ENCODE results near the gene POLR1A. TPM values are rescaled to one million over a fixed set of nuclear protein-coding genes. Genes with fewer than 3 reads are reported as not detected.

The POLR1A gene
- total and polyA plus RNA-seq, 12 donors: 3.9 to 25.8 (median 20.8) TPM

- peak overlapping the region in 2 of 10 donors; percentile 26 to 91 for H3K27ac ChIP-seq
- TF ChIP-seq CTCF (IDR thresholded peaks at IDR 0.05): no peak
- peaks cover 0 to 66% (median 43%) of the 10 kb centered on the region in 9 donors for H3K36me3 ChIP-seq
- no peaks in the 10 kb centered on the region for H3K27me3 ChIP-seq
- 97% methylated on average over 12 of the region's 12 CpGs for WGBS, 2 donors
- peaks cover 18 to 48% (median 44%) of the 10 kb centered on the region in 9 donors for H3K4me1 ChIP-seq
- intact Hi-C loops (cut with DNase I): loop anchor here in 7 of 10 donors (5.0 to 10.0 kb wide), 5 partner anchors 32 to 158 kb away; partner anchors contain the start of gene ST3GAL5 (in 2 of the 7)
- H3K4me3 ChIP-seq: no peak overlapping the region
- ATAC-seq (no peak), DNase-seq (no peak)
- no peaks in the 10 kb centered on the region for H3K9me3 ChIP-seq
Measured at GRCh38 chr2:86039963-86040655, 65.6 kb downstream of the POLR1A start.

DNA sequence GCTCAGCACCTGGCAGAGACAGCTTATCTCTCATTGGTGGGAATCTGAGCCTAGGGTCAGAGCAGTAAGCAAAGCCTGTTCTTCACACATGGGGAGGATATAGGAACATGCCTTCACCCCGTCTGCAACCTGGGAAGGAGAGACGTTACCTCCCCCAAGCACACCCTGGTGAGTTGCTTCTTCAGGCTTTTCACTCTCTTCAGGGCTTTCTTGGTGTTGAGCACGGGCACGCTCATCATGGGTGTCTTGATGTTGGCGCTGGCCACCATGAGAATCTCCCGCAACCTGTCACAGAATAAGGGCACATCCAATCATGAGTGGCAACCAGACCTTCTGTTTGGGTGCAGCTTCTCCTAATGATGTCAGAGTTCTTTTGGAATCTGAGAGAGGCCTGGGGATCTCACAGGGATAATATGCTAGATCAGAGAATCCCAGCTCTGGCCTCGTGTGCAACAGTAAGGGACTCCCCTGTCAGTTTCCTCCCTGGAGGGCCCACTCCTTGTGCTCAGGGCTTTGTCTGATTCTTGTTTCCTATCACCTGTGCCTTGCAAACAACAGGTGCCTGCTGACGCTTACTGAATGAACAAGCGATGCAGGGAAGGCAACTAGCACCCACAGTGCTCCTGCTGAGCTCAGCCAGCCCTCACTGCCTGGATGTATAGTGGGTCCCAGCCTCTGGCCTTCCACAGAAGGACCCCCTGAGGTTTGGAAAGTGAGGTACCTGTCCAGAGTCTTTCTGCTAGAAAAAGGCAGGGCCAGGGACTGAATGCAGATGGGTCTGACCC is 66.3 kb downstream of the POLR1A start:
- DNase-seq (no peak), ATAC-seq (no peak)
- intact Hi-C loops (cut with DNase I): loop anchor here in 7 of 10 donors (5.0 to 10.0 kb wide), 5 partner anchors 33 to 157 kb away; partner anchors contain the start of gene ST3GAL5 (in 2 of the 7)
- no peaks in the 10 kb centered on the region for H3K27me3 ChIP-seq
- WGBS, 2 donors: 96 to 98% methylated on average over 9 of the region's 9 CpGs
- no peak for TF ChIP-seq CTCF (IDR thresholded peaks at IDR 0.05)
- peak overlapping the region in 7 of 10 donors; percentile 81 to 93 (median 90) for H3K27ac ChIP-seq
- H3K9me3 ChIP-seq: no peaks in the 10 kb centered on the region
- no peak overlapping the region for H3K4me3 ChIP-seq
- peaks cover 18 to 56% (median 49%) of the 10 kb centered on the region in 9 donors for H3K4me1 ChIP-seq
- peaks cover 0 to 59% (median 36%) of the 10 kb centered on the region in 9 donors for H3K36me3 ChIP-seq

GRCh38 chr2:86038291-86039081 is 67.2 kb downstream of the POLR1A start:
- H3K4me3 ChIP-seq: no peak overlapping the region
- no peak for DNase-seq
- peak in 4 of 8 donors; percentile 3 to 20 (median 11) for ATAC-seq
- no peak for TF ChIP-seq CTCF (IDR thresholded peaks at IDR 0.05)
- intact Hi-C loops (cut with DNase I): loop anchor here in 7 of 10 donors (5.0 to 10.0 kb wide), 5 partner anchors 34 to 156 kb away; partner anchors contain the start of gene ST3GAL5 (in 2 of the 7)
- peak overlapping the region in 9 of 10 donors; percentile 81 to 93 (median 85) for H3K27ac ChIP-seq
- H3K9me3 ChIP-seq: no peaks in the 10 kb centered on the region
- no peaks in the 10 kb centered on the region for H3K27me3 ChIP-seq
- H3K36me3 ChIP-seq: peaks cover 0 to 59% (median 31%) of the 10 kb centered on the region in 9 donors
- WGBS, 2 donors: 67 to 76% methylated on average over 12 of the region's 12 CpGs
- H3K4me1 ChIP-seq: peaks cover 18 to 61% (median 52%) of the 10 kb centered on the region in 9 donors
